GM12801 (cell line): ENCODE measurements around the gene RPS6KB2.

Experiments
- TF ChIP-seq, protein P1 (sequence below): IDR thresholded peaks from one replicate; pipeline ENCODE4 v1.5.1; 2011; ENCODE audit warnings: control low read depth; ENCODE audit not compliant: insufficient read length; ENCODE audit errors: extremely low read depth

The RPS6KB2 gene

DNA sequence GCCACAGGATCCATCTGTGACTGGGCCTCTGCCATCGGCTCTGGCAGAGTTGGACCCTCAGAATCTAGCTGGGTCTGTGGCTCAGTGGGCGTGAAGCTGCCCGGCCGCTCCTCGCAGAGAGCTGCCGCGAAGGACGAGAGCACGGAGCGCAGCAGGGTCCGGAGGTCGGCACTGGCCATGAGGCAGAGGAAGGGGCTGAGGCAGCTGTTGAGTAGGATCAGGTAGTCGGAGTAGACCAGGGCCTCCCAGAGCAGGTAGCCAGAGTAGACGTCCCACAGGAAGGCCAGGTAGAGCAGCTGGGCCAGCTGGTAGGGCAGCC is 23.3 kb downstream of the RPS6KB2 start:
- TF ChIP-seq, protein P1, sequence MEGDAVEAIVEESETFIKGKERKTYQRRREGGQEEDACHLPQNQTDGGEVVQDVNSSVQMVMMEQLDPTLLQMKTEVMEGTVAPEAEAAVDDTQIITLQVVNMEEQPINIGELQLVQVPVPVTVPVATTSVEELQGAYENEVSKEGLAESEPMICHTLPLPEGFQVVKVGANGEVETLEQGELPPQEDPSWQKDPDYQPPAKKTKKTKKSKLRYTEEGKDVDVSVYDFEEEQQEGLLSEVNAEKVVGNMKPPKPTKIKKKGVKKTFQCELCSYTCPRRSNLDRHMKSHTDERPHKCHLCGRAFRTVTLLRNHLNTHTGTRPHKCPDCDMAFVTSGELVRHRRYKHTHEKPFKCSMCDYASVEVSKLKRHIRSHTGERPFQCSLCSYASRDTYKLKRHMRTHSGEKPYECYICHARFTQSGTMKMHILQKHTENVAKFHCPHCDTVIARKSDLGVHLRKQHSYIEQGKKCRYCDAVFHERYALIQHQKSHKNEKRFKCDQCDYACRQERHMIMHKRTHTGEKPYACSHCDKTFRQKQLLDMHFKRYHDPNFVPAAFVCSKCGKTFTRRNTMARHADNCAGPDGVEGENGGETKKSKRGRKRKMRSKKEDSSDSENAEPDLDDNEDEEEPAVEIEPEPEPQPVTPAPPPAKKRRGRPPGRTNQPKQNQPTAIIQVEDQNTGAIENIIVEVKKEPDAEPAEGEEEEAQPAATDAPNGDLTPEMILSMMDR = no peak

DNA sequence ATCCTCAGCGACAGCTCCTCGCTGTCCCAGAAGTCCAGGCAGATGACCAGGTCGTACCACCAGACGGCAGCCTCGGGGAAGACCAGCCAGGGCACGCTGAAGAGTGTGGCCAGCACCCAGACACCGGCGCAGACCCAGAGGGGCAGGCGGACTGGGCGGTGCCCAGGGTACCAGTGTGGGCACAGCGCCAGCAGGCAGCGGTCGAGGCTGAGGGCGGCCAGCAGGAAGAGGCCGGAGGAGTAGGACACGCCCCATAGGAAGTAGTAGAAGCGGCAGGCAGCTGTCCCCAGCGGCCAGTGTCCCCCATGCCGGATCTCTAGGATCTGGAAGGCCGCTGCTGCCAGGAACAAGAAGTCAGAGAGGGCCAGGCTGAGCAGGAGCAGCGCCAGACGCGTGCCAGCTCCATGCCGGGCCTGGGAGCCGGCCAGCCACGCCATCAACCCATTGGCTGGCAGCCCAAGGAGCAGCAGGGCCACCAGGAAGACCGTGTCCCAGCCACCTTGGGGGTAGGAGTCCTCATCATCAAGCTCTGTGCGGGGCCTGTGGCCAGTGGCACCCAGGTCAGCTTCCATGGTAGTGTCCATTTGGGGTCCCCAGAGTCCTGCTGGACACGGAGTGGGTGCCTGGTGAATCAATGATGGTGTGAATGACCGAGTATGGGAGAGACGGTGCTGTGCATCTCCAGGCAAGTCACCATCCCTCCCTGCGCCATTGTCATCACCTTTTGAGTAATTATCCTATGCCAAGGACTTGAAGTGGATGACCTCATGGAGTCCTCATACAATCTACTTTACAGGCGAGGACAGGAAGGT is 24.1 kb downstream of the RPS6KB2 start, which contains the start of gene GPR152:
TSS of gene GPR152 (minus strand) at position 589 of the 812 bp plus-strand sequence. CDS start at position 584, 5 bp downstream.
- TF ChIP-seq, protein P1 = no peak

DNA sequence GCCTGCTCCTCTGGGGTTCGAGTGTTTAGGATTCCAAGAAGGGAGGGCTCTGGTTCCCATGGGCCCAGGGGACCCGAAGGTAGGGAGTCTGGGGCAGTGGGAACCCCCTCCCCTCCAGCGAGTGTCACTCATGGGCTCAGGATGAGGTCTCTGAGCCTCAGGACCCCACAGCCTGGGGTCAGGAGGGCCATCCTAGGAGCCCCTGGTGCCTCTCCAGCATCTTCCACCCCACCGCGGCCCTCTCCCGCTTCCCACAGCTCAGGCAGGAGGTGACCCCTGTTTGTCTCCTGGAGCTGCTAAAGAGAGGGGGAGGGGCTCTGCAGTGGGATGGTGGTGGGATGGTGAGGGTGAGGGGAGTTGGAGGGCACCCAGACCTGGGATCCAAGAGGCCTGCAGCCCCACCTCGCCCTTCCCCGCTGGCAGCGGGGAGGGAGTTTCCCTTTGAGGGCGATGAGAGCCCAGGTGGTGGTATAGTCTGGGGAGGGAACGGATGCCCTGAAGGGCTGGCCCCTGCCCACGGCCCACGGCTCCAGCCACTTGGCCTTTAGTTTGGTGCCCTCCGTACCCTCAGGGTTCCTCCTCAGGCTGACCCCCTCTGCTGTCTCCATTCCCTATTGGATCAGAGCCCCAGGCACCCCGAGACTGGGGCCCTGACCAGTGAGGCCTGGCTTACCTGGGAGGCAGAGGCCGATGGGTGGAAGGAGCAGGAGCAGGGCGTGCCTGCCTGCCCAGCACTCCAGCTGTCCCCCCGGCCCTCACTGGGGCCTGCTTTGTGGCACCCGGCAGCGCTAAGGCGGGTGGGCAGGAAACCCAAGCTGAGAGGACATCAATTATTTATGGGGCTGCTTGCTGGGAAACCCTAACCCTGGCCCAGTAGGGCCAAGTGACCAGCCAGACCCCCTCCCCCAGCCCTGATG is 25.8 kb downstream of the RPS6KB2 start:
- TF ChIP-seq, protein P1 = no peak

DNA sequence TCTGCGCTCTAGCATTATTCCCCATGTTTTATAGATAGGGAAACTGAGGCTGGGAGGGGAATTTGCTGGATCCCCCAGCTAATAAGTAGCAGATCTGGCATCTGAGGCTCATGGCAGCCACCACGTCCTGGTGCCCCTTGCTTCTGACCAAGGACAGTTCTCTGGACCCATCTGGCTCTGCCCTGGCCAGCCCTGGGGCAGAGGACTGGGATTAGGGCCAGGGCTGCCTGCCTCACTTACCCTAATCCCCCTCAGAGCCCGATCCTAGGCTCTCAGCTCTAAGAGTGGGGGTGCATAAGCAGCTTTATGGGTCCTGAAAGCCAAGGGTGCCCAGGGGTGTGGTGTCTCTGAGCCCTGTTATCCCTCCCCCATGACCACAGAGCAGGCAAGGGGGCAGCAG is 26.8 kb downstream of the RPS6KB2 start, which contains the start of gene CABP4:
TSS of gene CABP4 (plus strand) at position 301 of the 400 bp plus-strand sequence. CDS start at position 371, 70 bp downstream.
- TF ChIP-seq, protein P1 = no peak

DNA sequence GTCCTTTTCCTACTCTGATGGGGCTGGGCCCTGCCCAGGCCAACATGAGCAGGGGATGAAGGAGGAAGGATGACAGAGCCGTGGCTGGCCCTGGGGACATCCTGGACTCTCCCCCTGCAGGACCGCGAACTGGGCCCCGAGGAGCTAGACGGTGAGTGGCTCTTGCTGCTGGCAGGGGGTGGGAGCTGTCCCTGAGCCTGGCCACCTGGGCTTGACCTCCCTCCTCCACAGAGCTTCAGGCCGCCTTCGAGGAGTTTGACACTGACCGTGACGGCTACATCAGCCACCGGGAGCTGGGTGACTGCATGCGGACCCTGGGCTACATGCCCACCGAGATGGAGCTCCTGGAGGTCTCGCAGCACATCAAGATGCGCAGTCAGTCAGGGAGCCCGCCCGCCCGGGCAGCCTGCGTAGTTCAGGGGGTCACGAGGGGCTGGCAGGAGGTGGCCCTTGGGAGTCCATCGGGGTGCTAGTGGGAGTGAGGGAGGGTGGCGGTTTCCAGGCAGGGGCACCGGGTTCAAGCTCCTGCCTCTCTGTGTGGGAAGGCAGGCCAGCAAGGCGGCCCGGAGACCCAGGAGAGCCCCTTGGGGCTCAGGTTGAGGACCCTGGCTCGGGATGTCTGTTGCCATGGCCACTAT is 27.9 kb downstream of the RPS6KB2 start:
- TF ChIP-seq, protein P1 = no peak

DNA sequence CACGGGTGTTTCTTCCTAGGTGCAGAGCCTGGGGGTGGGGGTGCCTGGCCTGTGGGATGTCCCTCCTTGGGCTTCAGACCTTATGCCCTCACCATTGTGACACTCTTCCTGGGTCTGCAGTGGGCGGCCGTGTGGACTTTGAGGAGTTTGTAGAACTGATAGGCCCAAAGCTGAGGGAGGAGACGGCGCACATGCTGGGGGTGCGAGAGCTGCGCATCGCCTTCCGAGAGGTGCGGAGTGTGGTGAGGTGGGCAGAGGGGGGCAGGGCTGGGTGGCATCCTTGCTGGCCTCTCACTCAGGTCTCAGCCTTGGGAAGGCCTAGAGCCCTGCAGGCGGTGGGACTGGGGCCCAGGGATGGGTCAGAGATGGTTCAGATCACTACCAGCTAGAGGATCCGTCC is 29.2 kb downstream of the RPS6KB2 start:
- TF ChIP-seq, protein P1 = no peak

DNA sequence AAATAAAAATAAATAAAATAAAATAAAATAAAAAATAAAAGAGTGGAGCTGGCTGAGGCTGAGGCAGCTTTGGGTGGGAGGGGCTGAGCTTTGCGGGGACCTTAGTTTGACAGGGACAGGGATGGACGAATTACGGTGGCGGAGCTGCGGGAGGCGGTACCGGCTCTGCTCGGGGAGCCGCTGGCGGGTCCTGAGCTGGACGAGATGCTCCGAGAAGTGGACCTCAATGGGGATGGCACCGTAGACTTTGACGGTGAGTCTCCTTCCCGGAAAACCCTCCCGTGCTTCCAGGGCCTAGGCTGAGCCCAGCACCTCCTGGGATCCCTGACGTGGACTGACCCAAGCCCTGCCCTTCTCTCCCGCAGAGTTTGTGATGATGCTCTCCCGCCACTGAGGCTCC is 30.0 kb downstream of the RPS6KB2 start:
- TF ChIP-seq, protein P1 = no peak
